ENCODE measurements around the gene SERINC4.
"Not testable (repeated sequence)": the region's sequence is repeated elsewhere in the genome, so short reads cannot be mapped to it uniquely, and the experiment has no call there.

The SERINC4 gene

DNA sequence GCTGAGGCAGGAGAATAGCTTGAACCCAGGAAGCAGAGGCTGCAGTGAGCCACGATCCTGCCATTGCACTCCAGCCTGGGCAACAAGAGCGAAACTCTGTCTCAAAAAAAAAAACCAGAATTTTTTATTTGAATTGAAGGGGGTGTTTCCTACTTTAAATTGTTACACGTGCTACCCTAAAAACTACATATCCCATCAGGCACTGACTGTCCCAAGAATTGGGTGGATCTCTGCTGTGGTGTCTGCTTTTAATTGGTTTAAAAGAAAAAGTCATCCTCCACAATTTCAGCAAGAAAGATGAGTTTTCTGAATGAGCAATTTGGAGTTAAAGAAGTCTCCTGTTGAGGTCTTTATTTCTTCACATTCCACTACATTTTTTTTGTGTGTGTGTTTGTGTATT is 51.6 kb downstream of the SERINC4 start:
- no peak for FAIRE-seq

DNA sequence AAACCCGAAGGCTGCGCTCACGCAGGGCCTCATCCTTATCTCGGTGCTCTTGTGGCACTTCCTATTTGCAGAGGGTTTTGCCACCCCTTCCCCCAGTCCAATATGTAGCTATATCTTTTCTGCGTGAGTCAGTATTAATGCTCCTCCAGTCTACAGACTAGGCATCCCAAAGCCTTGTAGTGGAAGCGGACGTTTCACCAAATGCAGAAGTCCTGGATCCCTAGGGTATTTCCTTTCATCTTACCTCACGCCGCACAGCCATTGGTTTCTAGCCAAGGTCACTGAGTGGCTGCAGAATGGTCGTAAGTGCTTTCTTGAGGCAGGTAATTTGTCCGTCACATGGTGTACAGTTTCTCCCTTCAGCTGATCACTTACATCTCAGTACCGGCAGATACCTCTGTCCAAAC is 53.1 kb downstream of the SERINC4 start:
- FAIRE-seq, result not testable (repeated sequence)

DNA sequence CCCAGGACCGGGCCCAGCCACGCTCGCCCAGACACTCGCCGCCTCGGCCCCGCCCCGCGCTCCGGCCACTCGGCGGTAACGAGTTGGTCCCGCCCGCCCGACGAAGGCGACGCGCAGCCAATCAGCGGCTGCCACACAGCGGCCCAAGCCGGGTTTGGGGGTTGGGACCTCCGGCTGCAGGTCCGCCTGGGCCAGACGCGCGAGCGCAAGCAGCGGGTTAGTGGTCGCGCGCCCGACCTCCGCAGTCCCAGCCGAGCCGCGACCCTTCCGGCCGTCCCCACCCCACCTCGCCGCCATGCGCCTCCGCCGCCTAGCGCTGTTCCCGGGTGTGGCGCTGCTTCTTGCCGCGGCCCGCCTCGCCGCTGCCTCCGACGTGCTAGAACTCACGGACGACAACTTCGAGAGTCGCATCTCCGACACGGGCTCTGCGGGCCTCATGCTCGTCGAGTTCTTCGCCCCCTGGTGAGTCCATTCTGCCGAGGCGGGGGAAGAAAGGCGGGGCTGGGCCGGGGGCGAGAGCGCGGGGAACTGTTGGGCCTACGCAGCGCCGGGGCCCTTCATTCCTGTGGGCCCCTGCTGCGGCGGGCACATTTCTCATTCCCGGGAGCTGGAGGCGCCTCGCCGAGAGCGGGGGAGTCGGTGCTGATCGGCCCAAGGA is 53.6 kb downstream of the SERINC4 start, which contains the start of gene PDIA3:
Gene PDIA3, plus strand, starts transcription at position 194 of the 658 bp plus-strand sequence. Its CDS starts 102 bp downstream, at position 296.
- FAIRE-seq, result not testable (repeated sequence)
